ENCODE results near the gene TNRC6B.

TNRC6B gene

DNA sequence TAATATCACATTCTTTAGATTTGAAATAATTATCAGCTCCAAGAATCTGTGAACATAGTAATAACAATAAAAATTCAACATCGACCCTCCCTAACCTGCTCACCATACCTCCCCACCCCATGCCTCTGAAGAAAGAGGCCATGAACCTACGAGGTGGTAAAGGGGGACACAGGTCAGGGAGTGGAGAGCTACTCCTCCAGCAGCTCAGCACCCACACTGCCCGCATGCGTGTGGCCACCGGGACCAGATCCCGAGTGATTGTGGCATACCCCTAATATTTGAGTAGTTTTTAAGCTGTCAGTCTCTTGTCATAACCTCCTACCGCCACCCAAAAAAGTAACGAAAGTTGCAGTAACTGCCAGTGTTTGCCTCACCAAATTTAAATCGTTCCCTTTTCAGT lies 151.7 kb downstream of the TNRC6B start:
- DNase-seq: no peak

DNA sequence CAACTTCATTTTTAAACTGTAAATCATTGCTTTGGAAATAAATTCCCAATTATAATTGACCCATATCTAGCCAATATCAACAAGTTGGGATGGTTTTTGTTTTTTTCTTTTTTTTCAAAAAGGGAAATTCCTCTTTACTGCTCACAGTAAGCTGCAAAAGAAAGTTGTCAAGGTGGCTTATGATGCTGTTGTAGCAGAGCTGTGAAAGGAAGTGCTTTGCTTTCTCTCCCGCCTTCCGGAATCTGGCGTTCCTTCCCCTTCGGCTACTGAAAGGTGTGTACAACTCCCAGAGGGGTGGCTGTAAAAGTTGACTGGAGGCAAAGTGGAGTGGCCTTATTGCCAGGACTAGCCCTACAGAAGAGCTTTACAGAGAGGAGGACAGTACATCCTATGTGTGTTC lies 152.4 kb downstream of the TNRC6B start:
- DNase-seq: no peak

DNA sequence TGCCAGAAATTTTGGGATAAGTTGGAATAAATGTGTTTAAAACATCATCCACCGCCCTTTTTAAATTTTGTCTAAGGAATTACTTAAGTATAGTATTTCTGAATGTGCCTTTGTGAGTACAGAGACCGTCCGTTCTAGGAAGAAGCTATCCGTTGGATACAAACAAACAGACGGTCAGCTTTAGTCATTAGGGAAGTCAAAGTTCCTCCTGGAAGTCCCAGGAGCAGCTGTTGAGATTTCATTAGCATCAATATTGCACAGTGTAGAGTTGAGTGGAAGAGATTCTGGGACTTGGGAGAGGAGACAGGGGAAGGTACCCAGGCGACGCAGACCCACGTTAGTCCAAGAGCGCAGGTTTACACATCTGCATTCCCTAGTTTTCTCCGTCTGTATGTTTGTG lies 152.9 kb downstream of the TNRC6B start:
- DNase-seq: no peak

DNA sequence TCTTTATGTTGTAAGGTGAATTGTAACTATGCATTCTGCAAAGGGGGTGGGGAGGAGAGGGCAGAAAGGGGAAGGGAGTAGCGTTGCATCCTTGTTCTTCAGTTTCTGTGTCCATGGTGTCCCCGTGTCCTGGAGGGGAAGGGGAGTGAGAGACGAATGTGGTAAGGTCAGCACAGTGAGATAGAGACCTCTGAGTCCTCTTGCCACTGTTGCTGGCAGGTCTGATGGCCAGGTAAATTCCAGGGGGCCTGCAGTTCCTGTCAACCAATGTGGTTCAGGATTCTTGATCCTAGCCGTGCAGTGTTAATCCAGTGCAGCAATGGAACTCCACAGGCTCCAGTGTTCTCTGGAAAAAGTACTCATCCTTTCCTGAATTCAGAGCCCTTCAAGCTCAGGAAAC lies 154.0 kb downstream of the TNRC6B start:
- no peak for DNase-seq

DNA sequence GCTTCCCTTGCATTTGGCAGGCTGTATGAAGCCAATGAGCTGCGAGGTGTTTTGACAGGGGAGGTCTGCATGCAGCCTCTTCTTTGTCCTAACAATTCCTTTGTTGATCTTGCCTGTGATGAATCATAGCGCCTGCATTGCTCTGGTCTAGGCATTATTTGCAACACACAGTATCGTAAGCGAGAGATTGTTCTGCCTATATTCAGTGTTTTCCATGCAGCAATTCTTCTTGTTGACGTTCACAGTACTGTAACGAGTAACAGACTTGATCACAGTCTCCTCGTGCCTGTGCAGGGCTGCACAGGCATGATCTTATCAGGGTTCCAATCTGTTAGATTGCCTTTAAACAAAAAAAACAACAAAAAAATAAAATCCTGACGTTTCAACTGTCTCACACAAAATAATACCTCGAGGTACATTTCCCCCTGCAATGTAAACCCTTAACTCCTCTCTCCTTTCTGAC lies 154.6 kb downstream of the TNRC6B start:
- no peak for DNase-seq

DNA sequence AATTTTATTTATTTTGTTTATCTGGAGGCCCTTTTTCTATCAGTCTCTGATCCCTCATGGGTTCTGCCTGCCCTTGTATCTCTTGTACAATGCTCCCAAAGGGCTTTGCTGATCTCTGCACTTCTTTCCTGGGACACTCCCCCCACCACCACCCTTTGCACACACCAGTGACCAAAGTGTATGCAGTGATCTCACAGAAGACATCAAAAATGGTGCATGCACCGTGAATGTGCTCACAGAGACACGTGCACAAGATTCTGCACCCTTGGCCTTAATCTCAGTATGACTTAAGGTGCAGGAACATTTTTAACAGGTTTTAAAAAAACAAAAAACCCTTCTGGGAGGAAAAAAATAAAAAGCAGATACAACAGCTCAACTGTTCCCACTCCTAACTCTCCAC lies 156.3 kb downstream of the TNRC6B start:
- no peak for DNase-seq

DNA sequence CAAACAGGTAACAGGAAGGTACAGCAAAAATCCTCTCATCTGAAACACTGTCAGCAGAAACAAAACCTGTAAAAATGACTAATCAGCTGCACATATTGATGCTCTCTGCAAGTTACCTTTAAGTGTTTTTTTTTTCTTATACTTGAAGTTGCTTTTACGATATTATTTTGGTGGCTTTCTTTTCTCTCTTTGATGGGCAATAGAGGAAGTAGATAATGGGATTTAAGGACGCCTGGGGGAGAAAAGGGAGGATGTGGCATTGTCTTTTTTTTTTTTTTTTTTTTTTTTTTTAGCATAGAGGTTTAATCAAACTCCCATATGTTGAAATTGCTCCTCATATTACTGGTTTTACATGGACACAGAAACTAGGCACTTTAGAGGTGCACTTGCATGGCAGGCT lies 157.2 kb downstream of the TNRC6B start:
- no peak for DNase-seq

DNA sequence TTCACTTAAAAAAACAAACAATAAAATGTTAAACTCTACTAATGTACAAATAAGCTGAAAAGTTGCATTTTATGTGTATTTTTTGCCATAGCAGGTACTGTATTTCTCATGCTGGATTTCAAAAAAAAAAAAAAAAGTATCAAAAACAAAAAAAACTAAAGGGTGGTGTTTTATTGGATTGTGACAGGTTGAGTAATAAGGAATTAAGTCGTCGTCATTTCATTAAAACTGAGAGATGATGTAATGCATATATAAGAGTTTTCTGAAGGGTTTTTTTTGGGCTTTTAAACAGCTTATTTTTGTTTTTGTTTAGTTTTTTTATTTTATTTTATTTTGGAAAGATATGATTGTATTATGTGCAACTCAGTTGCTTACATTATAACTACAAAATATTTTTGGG lies 157.6 kb downstream of the TNRC6B start:
- DNase-seq: no peak

DNA sequence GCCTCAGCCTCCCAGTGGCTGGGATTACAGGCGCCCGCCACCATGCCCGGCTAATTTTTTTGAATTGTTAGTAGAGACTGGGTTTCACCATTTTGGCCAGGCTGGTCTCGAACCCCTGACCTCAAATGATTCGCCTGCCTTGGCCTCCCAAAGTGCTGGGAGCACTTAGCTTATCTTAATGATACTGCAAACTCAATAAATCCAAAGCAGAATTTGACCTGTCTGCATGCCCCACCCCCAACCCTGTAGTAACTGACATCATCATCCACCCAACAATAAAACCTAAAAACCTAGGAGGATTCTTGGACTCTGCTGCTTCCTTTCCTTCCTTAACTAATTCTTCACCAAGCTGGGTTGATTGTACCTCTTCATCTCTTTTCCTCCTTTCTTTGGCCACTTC lies 162.3 kb downstream of the TNRC6B start:
- no peak for DNase-seq

DNA sequence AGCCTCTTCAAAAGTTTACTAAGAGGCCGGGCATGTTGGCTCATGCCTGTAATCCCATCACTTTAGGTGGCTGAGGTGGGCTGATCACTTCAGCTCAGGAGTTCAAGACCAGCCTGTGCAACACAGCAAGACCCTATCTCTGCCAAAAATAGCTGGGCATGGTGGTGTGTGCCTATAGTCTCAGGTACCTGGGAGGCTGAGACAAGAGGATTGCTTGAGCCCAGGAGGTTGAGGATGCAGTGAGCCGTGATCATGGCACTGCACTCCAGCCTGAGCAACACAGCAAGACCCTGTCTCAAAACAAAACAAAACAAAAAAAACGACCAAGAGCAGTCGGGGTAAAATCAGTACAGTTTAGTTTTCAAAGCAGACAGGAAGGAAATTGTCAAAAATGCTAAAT lies 163.9 kb downstream of the TNRC6B start:
- DNase-seq: no peak

DNA sequence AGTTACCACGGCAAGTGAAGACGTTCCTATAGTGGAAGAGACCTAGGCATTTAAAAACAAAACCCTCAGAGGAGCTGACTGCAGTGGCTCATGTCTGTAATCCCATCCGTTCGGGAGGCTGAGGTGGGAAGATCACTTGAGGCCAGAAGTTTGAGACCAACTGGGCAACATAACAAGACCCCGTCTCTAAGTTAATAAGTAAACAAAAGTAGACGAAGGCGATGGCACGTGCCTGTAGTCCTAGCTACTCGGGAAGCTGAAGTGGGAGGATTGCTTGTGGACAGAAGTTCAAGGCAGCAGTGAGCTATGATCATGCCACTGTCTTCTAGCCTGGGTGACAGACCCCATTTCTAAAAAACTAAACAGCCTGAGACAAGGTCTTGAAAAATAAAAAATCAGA lies 164.8 kb downstream of the TNRC6B start:
- DNase-seq: no peak

DNA sequence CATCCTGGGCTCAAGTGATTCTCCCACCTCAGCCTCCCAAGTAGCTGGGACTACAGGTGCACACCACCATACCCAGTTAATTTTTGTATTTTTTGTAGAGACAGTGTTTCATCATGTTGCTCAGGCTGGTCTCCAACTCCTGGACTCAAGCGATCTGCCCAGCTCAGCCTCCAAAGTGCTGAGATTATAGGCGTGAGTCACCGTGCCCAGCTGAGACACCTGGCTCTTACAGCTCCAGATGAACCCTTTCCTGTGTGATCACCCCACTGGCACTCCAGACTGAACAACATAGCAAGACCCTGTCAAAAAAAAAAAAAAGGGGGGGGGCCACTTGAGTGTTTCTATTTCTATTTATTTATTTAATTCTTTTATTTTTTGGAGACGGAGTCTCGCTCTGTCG lies 167.5 kb downstream of the TNRC6B start:
- DNase-seq: no peak

DNA sequence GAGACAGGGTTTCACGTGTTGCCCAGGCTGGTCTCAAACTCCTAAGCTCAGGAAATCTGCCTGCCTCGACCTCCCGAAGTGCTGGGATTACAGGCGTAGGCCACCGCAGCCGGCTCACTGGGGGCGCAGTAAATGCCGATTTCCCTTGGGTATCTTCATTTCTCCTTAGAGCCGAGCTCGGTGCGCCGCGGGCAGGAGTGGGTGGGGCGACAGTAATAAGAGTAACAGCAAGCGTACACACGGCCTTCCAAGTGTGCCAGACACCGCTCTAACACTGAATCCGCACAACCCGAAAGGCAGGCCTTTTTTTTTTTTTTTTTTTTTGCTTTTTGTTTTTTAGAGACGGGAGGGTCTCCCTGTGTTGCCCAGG lies 168.1 kb downstream of the TNRC6B start:
- no peak for DNase-seq

DNA sequence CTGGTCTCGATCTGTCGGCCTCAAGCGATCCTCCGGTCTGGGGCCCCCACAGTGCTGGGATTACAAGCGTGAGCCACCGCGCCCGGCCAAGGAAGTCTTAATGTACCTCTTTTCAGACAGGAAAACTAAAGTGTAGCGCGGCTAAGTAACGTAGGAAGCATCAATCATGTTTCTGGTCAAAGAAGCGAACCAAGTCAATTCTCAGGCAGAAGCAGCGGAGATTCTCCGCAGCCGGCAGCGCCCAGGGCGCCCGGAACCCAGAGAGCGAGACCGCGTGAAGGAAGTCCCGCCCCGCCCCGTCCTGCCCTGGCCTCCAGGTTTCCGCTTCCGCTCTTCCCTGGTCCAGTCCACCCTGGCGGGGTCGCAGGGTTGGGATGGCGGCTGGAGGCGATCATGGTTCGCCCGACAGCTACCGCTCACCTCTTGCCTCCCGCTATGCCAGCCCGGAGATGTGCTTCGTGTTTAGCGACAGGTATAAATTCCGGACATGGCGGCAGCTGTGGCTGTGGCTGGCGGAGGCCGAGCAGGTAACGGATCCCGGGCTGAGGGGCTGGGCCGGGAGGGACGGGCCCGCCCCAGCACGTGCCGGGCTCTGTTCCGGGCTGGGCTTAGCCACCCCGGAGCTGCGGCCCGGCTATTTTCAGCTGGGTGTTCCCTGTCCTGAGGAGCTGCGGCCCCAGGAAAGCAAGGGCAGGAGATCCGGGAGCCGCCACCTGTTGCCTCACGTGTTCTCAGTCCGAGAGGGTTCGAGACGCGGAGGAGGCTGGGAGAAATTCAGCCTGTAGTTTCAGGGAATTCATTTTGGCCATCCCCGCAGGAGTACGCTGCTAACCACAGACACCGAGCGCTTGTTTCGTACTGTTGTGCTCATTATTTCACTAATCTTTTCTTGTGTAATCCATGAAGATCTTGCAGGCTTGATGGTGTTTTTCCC lies 168.7 kb downstream of the TNRC6B start, which contains the start of gene ADSL:
Gene ADSL, plus strand, starts transcription at position 316 of the 934 bp plus-strand sequence. Its CDS starts 59 bp downstream, at position 375.
- DNase-seq: peak; percentile 60

DNA sequence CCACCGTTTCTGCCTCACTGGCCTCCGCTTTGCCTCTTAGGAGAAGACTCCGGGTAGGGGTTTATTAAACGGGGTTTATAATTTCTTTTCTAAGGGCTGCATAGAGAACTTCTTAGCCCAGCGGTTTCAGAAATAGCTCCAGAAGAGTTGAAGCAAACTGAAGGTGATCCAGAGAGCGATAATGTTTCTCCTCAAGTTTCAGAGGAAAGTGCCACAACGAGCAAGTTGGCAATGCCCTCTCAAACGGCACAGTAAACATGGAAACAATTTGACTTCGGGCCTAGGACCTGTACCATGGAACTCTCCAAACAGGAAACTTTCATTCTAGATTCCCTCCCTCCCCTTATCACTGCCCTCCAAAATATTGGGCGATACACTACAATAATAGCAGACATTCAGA lies 169.6 kb downstream of the TNRC6B start:
- DNase-seq: no peak

DNA sequence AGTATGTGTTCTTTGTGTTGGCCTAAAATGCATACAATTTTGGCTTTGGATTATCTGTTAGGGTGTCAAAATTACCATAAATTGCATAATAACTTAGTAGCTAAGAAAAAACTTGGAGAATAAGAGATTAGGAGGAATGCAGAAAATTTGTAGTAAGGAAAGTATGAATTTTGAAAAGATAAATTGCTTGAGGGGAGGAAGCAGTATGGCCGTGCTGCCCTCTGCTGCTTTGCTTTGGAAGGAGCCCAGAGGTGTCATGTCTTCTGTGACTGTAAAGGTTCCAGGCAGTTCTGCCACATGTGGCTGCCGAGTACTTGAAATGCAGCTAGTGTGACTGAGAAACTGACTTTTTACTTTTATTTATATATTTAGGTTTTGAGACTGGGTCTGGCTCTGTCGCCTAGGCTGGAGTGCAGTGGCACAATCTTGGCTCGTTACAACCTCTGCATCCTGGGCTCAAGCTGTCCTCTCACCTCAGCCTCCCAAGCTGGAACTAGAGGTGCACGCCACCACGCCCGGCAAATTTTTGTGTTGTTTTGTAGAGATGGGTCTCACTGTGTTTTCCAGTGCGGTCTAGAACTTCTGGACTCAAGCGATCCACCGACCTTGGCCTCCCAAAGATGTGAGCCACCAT lies 170.4 kb downstream of the TNRC6B start:
- DNase-seq: no peak

DNA sequence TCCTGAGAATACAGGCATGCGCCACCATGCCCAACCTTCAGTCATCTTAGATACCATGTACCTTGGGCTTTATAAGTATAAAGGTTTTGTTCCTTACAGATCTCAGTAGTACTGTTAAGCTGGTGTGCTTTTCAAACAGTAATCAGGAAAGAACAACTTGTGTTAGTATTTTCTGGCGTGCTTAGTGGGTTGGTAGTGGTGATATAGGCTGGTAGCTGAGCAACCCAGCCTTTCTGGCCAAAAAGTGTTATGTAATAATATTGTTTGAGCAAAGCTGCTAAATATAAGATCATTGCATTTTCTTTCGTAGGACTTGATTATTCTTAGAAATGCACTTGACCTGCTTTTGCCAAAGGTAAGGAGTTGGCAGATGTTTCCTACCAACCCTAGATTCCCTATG lies 175.0 kb downstream of the TNRC6B start:
- DNase-seq: no peak

DNA sequence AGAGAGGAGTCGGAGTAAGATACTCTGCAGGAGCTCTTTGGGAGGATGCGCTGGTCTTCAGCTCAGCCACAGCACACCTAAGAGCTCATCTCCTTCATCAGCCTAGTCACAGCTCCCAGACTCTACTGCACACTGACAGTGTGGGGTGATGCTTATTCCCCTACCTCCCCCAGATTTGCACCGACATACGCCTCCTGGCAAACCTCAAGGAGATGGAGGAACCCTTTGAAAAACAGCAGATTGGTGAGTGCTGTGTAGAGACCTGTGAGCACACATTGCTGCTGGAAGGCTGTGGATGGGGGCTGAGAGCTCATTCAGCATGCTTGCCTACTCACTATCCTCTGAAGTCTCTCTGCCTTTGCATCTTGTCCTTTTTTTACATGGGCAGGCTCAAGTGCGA lies 183.4 kb downstream of the TNRC6B start:
- DNase-seq: no peak

DNA sequence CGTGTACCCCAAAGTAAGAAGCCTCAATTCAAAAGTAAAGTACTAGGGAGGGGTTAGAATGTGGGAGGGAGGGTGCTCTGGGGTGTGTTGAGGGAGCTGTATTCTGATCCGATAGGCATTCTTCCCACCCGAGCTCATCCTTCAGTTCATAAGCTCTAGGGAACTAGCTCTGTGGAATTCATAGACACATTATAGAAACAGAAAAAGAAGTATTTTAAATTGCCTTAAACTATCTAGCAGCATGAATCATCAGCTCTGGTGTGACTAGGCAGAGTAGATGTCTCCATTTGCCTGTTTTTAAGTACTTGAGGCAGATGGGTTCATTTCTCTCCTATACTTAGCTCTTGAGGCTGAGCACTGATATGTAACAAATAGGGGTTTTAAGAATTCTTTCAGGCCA lies 185.3 kb downstream of the TNRC6B start:
- DNase-seq: no peak

DNA sequence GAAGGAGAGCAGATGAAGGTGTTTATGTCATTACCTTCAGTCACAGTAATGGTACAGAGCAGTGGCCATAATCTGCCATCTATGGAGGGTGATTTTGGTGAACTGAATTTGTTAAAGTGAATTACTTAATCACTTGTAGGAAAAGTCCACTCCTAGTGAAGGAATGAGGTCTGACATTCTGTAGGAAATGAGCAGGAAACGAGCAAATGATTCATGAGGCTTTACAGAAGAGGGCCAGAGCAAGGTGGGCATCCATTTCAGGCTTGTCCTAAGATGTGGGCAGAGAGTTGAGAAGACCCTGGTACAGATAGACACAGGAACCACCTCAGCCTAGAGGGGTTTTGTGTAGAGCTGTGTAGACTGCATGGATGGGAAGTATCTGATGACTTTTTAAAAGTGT lies 186.7 kb downstream of the TNRC6B start:
- no peak for DNase-seq

DNA sequence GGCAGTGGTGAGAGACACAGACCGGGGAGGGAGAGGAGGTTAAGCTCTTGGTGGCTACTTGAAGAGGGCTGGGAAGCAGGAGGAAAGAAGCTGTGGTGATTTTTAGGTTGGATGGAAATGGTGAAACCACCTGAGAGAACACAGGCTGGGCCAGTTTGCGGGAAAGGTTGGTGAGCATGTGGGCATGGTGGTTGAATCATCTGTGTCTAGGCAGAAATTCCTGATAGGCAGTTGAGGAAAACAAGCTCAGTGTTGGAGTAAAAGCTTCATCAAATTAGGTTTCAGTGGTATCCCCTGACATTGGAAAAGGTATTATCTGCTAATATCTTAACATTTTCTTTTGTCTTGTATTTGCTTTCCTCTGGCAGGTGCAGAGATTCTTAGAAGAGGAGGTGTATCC lies 188.3 kb downstream of the TNRC6B start:
- DNase-seq: no peak

DNA sequence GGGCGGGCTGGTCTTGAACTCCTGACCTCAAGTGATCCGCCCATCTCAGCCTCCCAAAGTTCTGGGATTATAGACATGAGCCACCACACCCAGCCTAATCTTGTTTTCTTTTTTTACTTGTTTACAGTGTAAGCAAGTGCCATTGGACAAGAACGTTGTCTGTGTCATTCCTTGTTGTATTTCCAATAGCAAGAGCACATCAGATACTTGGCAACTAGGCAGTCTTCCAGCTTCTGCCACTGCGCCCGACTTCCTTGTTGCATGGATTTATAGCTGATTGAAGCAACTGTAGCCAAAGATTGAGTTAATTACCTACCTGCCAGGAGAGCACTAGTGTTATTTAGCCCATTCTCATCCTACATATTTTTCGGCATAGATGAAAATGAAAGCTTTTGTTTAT lies 189.6 kb downstream of the TNRC6B start:
- no peak for DNase-seq

DNA sequence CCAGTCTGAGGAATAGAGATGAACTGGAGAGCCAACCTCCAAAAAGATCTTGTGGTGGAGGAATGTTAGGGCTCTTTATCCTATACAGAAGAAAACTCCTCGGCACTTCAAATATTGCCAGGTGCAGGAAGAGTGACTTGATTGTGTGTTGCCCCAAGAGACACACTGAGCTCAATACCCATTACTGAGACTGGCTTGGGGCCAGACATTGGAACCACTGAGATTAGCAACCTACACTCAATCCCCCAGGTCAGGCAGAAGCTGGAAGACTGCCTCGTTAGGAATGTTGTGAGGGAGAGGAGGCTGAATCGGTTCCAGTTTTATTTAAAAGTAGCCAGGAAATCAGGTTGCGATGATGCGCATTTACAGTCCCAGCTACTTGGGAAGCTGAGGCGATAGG lies 190.3 kb downstream of the TNRC6B start:
- DNase-seq: no peak

DNA sequence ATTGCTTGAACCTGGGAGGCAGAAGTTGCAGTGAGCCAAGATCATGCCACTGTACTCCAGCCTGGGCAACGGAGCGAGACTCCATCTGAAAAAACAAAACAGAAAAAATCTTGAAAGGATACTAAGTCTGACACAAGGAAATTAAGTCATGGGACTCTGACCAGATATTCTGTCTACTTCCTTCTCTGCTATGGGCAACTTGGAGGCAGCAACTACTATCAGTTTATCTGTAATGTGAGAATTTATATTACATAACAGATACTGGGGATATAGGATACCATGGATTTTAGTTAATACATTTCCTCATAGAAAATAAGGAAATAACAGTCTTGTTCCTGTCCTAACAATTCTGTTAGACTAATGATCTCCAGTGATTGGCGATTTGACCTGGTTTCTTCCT lies 191.1 kb downstream of the TNRC6B start:
- DNase-seq: no peak

DNA sequence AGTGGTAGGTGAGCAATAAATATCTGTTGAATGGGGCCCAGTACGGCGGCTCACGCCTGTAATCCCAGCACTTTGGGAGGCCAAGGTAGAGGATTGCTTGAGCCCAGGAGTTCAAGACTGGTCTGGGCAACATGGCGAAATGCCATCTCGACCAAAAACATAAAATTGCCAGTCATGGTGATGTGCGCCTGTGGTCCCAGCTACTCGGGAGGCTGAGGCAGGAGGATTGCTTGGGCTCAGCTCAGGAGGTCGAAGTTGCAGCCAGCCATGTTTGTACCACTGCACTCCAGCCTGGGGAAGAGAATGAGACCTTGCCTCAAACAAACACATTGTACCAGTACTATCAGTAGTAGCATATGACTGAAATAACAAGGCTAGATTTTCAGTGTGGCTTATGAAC lies 196.8 kb downstream of the TNRC6B start:
- no peak for DNase-seq

All from NCI-H524 treated with DMSO at 0.1 percent for 48 hours (cell line).